ENCODE results near the gene UBXN1.
"Not testable (repeated sequence)": the region's sequence is repeated elsewhere in the genome, so short reads cannot be mapped to it uniquely, and the experiment has no call there.

UBXN1 gene

DNA sequence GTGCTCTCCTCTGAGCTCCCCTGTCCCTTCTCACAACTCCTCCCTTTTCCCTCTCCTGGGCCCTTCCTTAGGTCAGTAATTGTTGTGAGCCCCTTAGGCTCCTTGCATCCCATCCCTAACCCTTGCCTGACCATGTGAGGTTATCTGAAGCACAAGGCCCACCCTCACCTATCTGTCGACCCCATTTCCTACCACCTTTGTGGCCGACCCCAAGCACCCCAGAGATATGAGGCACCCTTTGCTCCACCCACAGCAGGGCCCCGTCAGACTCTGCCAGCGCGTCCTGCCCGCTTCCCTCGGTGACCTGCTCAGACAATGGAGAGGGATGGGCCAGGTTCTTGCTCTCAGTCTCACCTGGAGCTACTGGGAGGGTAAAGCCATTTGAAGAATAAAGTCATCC is 29.9 kb upstream of the UBXN1 start:
- DNase-seq (ENCODE audit: low read depth), result no peak

- no peak for DNase-seq (ENCODE audit: low read depth)
Observed at GRCh38 chr11:62708392-62708791, 29.5 kb upstream of the UBXN1 start.

- no peak for DNase-seq (ENCODE audit: low read depth)
Observed at GRCh38 chr11:62707277-62707861, 28.5 kb upstream of the UBXN1 start, which contains the start of the genes BSCL2 and GNG3. Gene BSCL2 (minus strand): TSS chr11:62707424. CDS start chr11:62707195, 229 bp downstream. Gene GNG3 (plus strand): TSS chr11:62707676. CDS start chr11:62708296, 620 bp downstream.

DNA sequence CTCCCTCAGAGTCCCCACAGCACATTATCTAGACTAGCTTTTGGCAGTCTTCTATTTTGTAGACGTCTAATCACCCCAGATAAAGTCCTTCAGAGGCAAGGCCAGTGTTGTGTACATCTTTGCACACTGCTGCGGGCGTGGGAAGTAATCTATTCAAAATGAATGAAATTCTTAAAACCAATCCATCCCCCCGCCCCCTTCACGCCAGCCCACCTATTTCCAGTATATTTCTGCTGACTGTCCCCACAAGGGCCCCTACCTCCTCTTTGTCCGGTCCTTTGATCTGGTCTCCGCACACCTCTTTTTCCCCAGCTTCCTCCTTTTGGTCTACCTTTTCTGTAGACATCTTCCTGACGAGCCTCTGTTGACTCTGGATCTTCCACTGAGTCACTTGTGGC is 28.0 kb upstream of the UBXN1 start:
- no peak for DNase-seq (ENCODE audit: low read depth)

- DNase-seq (ENCODE audit: low read depth), result peak; percentile 83
Observed at GRCh38 chr11:62705880-62706849, 27.3 kb upstream of the UBXN1 start.

GRCh38 chr11:62705413-62705812 is 26.5 kb upstream of the UBXN1 start:
- DNase-seq (ENCODE audit: low read depth), result no peak

- not testable (repeated sequence) for DNase-seq (ENCODE audit: low read depth)
Observed at GRCh38 chr11:62703921-62704320, 25.0 kb upstream of the UBXN1 start.

- DNase-seq (ENCODE audit: low read depth), result peak; percentile 65
Observed at GRCh38 chr11:62702246-62702645, 23.4 kb upstream of the UBXN1 start.

GRCh38 chr11:62694455-62695167 is 15.7 kb upstream of the UBXN1 start:
- DNase-seq (ENCODE audit: low read depth), result peak; percentile 74

DNA sequence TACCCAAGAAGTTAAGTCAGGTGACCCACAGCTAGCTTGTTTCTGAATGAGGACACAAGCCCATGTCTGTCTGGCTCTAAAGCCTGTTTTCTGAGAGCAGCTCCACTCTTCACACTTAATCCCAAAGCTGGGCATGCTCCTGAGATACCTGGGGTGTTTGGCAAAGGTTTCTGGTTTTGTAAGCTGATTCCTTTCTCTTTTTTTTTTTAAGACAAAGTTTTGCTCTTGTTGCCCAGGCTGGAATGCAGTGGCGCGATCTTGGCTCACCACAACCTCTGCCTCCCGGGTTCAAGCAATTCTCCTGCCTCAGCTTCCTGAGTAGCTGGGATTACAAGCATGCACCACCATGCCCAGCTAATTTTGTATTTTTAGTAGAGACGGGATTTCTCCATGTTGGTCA is 14.8 kb upstream of the UBXN1 start:
- DNase-seq (ENCODE audit: low read depth), result not testable (repeated sequence)

GRCh38 chr11:62689421-62690183 is 10.7 kb upstream of the UBXN1 start, which contains the start of gene LRRN4CL:
Gene LRRN4CL (minus strand): TSS chr11:62689530. CDS start chr11:62688508, 1,022 bp downstream.
- peak; percentile 75 for DNase-seq (ENCODE audit: low read depth)

DNA sequence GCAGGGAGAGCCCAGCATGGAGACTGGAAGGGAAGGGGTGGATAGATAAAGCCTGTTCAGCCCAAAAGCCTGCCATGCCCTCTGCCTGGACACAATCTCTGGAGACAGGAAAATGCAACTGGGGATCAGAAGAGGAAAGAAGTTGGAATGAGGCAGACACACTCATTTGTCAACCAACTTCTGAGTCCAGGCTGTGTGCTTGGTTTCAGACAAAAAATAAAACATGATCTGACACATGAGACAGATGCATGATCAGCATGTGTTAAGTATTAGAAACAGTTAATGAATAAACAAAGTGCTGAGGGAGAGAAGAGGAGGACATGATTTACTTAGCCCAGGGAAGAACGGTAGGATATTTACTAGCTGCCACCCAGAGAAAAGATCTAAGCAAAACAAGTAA is 9.6 kb upstream of the UBXN1 start:
- no peak for DNase-seq (ENCODE audit: low read depth)

DNA sequence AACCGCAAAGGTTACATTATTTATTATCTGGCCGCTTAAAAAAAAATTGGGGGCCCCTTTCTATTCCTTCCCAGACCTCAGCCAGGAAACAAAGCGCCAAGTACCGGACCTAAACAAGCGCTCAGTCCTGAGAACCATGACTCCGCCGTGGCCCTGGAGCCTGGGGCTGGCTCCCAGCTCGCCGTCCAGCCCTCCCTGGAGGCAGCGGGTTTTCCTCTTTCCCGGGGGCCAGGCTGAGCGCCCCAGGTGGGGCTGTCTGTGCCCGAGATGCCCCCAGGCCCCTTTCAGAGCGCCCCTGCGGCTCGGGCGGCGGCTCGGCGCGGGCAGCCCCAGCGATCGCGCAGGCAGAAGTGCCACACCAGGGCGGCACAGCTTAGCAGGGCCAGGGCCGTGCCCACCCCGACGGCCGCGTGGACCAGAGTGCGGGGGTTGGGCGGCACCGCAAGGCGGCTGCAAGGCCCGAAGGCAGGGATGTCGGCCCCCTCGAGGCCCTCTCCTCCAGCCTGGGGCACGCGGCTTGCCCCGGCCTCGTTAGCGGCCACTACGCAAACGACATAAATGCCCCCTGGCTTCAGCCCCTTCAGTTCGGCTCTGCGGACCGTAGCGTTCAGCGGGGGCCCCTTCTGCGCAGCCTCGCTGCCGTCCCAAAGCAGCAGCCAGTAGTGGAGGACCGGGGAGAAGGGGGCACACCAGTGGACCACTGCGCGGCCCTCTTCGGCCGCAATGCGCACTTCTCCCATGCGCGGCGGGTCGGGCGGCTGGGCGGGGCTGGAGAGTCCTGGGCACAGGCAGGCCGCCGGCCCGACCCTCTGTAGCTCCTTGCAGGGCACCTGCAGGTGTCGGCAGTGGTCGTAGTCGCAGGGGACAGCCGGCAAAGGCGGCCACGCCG is 8.9 kb upstream of the UBXN1 start:
- DNase-seq (ENCODE audit: low read depth), result no peak

- DNase-seq (ENCODE audit: low read depth), result no peak
Observed at GRCh38 chr11:62682518-62682917, 3.6 kb upstream of the UBXN1 start.

DNA sequence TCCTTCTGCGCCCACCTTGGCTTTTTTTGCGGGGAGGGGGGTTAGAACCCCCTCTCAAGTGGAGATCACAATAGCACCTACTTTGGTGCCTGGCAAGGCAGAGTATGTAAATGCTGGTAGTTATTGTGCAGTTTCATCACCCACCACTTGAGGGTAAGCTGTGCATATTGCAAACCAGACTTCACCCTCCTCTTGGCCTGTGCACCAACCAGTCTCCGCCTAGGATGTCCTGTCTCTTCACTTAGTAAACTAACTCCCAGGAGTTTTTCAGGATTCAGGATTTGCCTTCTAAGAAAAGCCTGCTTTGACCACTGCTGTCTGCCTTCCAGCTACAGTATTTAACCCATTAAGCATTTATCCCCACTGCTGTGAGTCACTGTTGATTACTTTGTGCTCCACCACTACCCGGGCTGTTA is 2.0 kb upstream of the UBXN1 start:
- DNase-seq (ENCODE audit: low read depth), result peak; percentile 83

- no peak for DNase-seq (ENCODE audit: low read depth)
Observed at GRCh38 chr11:62678433-62678769, 472 bp downstream of the UBXN1 start.

DNA sequence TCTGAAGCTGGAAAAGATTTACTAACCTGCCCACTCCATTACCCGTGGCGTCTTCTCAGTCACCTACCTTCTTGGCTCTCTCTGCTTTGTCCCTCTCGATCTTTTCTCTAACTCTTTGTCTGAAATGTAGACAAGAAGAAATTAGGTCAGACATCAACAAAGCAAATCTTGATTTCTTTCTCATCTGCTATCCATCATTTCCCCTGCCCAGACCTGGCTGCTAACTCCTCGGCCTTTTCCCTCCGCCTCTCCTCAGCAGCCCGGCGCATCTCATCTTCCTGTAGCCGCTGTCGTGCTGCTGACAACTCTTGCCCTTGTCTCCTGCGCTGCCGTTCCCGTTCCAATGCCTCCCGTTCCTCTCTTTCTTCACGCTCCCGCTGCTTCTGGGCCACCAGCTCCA is 1.2 kb downstream of the UBXN1 start:
- no peak for DNase-seq (ENCODE audit: low read depth)

- DNase-seq (ENCODE audit: low read depth), result no peak
Observed at GRCh38 chr11:62677156-62677555, 1.7 kb downstream of the UBXN1 start.

DNA sequence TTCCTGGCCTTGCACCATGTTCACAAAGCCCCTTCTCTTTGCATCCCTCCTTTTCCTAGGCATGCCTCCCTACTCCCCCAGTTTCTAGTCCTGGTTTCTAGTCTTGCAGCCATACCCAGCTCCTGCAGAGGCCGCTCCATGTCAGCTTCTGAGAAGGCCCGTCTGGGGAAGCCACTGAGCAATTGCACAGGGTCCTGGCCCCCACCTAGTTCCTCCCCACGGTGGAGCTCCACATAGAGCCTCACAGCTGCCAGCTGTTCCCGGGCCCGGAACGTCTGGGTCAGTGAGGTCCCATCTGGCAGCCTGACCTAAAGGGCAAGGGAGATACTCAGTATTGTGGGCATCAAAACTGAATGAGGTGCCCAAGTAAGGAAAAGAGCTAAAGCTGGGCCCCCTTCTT is 2.2 kb downstream of the UBXN1 start:
- no peak for DNase-seq (ENCODE audit: low read depth)

GRCh38 chr11:62675415-62675814 is 3.5 kb downstream of the UBXN1 start:
- DNase-seq (ENCODE audit: low read depth), result not testable (repeated sequence)

DNA sequence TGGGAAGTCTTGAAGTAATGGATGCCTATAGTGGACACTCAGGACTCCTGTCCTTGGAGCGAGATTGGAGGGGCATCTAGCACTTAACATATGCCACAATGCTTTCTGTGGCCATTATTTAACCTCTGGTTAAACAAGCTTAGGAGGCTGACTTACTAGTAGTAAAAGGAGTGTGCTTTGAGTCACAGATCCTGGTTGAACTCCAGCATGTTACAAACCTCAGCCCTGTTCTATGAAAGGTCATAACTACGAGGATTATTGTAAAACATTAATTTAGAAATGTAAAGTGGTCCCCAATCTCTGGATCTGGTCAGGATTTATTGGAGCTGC is 5.7 kb downstream of the UBXN1 start:
- no peak for DNase-seq (ENCODE audit: low read depth)
